ENCODE results near the gene ATAD2B. TPM values are rescaled to one million over a fixed set of nuclear protein-coding genes. Genes with fewer than 3 reads are reported as not detected.

ATAD2B gene
- total RNA-seq, 4 donors from 2014 or later = 39.0 to 56.9 (median 45.2) TPM

DNA sequence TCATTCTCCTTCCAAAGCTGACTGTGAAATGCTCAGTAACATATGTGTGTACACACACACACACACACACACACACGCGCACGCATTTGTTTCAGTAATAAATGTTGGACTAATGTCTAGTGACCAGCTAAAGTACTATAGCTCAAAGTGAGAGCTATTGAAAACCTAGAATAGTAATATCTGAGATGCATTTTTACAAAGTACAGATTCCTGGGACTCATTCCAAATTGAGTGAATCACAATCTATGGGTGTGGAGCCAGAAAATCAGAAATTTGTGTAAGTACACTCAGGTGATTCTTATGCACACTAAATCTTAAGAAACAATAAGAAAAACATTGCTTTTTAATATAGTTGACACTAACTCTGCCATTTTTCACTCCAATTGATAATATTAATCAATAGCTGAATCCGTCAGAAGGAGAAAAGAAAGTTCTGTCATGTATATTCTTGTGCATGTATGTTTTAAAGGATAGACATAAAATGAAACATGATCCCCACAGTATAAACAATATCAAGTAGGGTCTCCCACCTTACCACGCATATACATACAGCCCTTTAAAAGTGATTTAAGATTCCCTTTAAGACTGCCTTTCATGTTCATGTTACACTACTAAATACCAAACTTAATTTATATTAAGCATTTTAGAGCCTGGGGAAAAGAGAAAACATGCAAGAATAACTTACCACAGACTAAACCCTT, 123.5 kb downstream of the ATAD2B start:
- Histone ChIP-seq H3K4me1 (peaks cover 0 to 20% (median 0%) of the 10 kb centered on the region in 4 donors), H3K36me3 (no peaks in the 10 kb centered on the region), H3K27me3 (no peaks in the 10 kb centered on the region), H3K4me3 (no peak overlapping the region), H3K27ac (no peak overlapping the region), H3K9me3 (no peaks in the 10 kb centered on the region)
- TF ChIP-seq POLR2A (IDR thresholded peaks at IDR 0.05) (no peak), EP300 (IDR thresholded peaks at IDR 0.05) (no peak)
- TF ChIP-seq, protein P1, sequence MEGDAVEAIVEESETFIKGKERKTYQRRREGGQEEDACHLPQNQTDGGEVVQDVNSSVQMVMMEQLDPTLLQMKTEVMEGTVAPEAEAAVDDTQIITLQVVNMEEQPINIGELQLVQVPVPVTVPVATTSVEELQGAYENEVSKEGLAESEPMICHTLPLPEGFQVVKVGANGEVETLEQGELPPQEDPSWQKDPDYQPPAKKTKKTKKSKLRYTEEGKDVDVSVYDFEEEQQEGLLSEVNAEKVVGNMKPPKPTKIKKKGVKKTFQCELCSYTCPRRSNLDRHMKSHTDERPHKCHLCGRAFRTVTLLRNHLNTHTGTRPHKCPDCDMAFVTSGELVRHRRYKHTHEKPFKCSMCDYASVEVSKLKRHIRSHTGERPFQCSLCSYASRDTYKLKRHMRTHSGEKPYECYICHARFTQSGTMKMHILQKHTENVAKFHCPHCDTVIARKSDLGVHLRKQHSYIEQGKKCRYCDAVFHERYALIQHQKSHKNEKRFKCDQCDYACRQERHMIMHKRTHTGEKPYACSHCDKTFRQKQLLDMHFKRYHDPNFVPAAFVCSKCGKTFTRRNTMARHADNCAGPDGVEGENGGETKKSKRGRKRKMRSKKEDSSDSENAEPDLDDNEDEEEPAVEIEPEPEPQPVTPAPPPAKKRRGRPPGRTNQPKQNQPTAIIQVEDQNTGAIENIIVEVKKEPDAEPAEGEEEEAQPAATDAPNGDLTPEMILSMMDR (IDR thresholded peaks at IDR 0.05) = no peak
- DNase-seq (ENCODE audit: low spot score in 2 of 2) = no peak
- WGBS, 2 donors = 77 to 86% methylated on average over 5 of the region's 5 CpGs

DNA sequence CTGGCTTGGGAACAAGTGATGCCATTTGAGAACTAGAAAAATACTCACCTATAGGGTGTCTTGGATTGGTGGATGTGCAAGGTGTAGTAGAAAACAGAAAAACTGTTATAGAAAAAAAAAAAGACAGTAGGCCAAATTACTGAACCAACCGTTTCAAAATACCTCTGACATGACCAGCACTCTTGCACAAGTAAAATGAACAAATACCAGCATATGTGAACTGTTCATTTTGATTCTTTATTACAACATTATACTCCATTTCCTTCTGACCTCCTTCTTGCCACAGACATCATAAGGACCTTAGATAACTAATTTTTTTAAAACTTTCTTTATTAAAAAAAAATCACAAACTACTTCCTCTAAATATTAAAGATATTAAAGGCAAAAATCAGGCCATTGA, 125.5 kb downstream of the ATAD2B start:
- Histone ChIP-seq H3K4me1 (peaks cover 0 to 20% (median 0%) of the 10 kb centered on the region in 4 donors), H3K9me3 (no peaks in the 10 kb centered on the region)
- TF ChIP-seq EP300 (IDR thresholded peaks at IDR 0.05) = no peak
- TF ChIP-seq, protein P1 (IDR thresholded peaks at IDR 0.05) = no peak
- no peak for TF ChIP-seq POLR2A (IDR thresholded peaks at IDR 0.05)

DNA sequence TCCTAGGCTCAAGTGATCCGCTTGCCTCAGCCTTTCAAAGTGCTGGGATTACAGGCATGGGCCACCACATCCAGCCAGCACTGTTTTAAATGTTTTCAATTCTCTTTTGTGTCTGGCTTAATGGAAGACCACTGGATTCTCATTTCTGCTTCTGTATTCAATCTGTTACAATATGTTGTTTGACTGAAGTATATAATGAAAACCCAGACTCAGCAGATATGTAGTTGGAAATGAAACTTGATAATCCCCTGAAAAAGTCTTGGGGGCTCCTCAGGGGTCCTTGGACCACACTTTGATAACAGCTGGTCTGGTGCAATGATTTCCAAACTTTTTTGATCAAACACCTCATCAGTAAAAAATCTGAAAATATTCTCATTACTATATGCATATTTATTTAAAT, 132.7 kb downstream of the ATAD2B start:
- Histone ChIP-seq H3K36me3 (peaks cover 0 to 5% (median 0%) of the 10 kb centered on the region in 3 donors), H3K4me3 (no peak overlapping the region), H3K9me3 (no peaks in the 10 kb centered on the region), H3K27ac (no peak overlapping the region), H3K27me3 (no peaks in the 10 kb centered on the region), H3K4me1 (peaks cover 0 to 7% (median 3%) of the 10 kb centered on the region in 4 donors)
- no peak for DNase-seq (ENCODE audit: low spot score in 2 of 2)
- WGBS, 2 donors = 91 to 95% methylated on average over 1 of the region's 1 CpG
- TF ChIP-seq POLR2A (IDR thresholded peaks at IDR 0.05) = no peak
- TF ChIP-seq, protein P1 (IDR thresholded peaks at IDR 0.05) = no peak
- no peak for TF ChIP-seq EP300 (IDR thresholded peaks at IDR 0.05)

More for the DNA sequence above, 125.5 kb downstream of the ATAD2B start:
- 50 to 52% methylated on average over 1 of the region's 1 CpG for WGBS, 2 donors
- H3K27ac ChIP-seq = no peak overlapping the region
- no peak for DNase-seq (ENCODE audit: low spot score in 2 of 2)
- H3K36me3 ChIP-seq = no peaks in the 10 kb centered on the region
- H3K4me3 ChIP-seq = no peak overlapping the region
- no peaks in the 10 kb centered on the region for H3K27me3 ChIP-seq

DNA sequence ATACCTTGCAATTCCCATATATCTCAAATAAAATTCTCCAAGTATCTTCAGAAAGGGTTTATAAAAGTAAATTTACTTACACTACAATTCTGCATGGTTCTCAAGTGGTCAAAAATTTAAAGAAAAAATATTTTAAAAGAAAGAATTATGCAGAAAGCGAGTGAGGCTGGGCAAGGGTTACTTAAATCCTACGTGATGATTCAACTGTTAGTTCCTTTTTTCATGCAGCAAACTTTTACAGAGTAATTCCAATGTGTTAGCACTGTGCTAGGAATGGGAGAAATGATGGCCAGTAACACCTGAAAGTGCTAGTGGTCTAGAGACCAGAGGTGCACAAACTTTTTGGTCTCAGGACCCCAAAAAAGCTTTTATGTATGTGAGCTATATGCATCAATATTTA, 133.4 kb downstream of the ATAD2B start:
- H3K9me3 ChIP-seq = no peaks in the 10 kb centered on the region
- H3K27ac ChIP-seq = no peak overlapping the region
- DNase-seq (ENCODE audit: low spot score in 2 of 2) = no peak
- H3K27me3 ChIP-seq = no peaks in the 10 kb centered on the region
- 68 to 72% methylated on average over 2 of the region's 2 CpGs for WGBS, 2 donors
- H3K36me3 ChIP-seq = peaks cover 0 to 7% (median 0%) of the 10 kb centered on the region in 3 donors
- peaks cover 0 to 7% (median 3%) of the 10 kb centered on the region in 4 donors for H3K4me1 ChIP-seq
- H3K4me3 ChIP-seq = no peak overlapping the region
- TF ChIP-seq POLR2A (IDR thresholded peaks at IDR 0.05) (no peak), EP300 (IDR thresholded peaks at IDR 0.05) (no peak)
- TF ChIP-seq, protein P1 (IDR thresholded peaks at IDR 0.05) = no peak

DNA sequence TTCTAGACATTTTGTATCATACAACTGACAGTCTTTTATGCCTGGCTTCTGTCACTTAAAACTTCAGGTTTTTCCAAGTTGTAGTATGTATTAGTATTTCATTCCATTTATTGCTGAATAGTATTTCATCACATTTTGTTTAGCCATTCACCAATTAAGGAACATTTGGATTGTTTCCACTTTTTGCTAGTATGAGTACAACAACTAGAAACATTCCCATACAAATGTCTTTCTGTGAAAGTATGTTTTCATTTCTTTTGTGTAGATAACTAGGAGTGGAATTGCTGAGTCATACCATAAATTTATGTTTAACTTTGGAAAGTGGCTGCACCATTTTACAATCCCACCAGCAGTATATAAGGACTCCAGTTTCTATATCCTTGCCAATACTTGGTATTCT, 135.9 kb downstream of the ATAD2B start:
- peaks cover 0 to 7% (median 3%) of the 10 kb centered on the region in 4 donors for H3K4me1 ChIP-seq
- no peaks in the 10 kb centered on the region for H3K27me3 ChIP-seq
- no peak for TF ChIP-seq POLR2A (IDR thresholded peaks at IDR 0.05)
- H3K4me3 ChIP-seq = no peak overlapping the region
- DNase-seq (ENCODE audit: low spot score in 2 of 2) = no peak
- H3K27ac ChIP-seq = peak overlapping the region in 1 of 4 donors; percentile 1
- no peaks in the 10 kb centered on the region for H3K9me3 ChIP-seq
- peaks cover 0 to 20% (median 0%) of the 10 kb centered on the region in 3 donors for H3K36me3 ChIP-seq
